UCSD-AML1 (cell line): ENCODE data around the gene FGGY.
"Not testable (repeated sequence)": the region's sequence is repeated elsewhere in the genome, so short reads cannot be mapped to it uniquely, and the experiment has no call there.

Experiments used
- DNase-seq: peaks from one replicate; lab custom pipeline; 2025; ENCODE audit not compliant: unreplicated experiment; lab: John Stamatoyannopoulos, UW

Gene FGGY

DNA sequence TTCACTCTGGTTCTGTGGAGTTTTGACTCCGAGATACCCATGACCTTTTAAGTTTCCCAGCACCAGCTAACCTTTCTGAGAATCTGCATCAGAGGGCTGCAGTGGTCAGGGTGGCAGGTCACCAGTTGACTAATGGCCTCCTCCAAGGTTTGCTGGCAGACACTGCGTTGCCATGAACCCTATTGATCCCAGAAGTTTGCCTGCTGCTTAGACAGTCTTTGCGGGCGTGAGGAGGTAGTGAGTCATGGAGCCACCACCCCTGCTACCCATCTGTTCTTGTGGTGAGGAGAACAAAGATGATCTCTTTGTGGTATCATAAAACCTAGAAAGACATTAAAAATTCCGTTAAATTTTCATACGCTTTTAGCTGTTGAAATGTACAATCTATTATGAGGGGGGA, 180.4 kb downstream of the FGGY start:
- DNase-seq: no peak

DNA sequence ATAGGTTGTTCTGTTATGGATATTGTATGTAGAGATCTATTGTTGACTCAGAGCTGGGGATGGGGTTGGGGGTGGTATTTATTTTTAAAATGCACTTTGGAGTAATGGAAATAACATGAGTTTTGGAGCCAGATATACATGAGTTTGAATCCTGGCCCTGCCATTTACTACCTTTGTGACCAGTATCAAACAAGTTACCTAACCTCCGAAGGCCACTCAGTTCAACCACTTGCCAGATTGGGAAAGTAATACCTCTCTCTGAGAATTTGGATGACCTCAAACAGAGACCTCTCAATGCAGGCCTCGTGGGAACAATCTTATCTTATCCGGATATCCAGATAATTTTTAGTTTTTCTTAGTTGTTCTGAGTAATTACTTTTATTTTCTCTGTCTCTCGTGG, 181.0 kb downstream of the FGGY start:
- DNase-seq: no peak

DNA sequence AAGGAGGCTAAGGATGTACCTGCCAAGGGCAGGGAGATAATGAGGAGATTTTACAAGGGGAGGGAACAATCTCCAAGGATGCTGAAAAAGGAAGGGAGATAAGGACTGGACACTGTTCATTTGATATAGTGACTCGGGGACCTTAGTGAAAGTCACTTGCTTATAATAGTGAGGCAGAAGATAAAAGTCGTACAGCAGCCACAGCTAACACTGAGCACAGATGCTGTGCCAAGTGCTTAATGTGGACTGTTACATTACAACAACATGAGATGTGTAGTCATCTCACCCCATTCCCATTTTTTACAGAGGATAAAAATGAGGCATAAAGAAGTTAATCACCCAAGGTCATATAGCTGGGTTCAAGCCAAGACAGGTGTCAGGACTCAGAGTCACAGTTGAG, 181.9 kb downstream of the FGGY start:
- DNase-seq: no peak

DNA sequence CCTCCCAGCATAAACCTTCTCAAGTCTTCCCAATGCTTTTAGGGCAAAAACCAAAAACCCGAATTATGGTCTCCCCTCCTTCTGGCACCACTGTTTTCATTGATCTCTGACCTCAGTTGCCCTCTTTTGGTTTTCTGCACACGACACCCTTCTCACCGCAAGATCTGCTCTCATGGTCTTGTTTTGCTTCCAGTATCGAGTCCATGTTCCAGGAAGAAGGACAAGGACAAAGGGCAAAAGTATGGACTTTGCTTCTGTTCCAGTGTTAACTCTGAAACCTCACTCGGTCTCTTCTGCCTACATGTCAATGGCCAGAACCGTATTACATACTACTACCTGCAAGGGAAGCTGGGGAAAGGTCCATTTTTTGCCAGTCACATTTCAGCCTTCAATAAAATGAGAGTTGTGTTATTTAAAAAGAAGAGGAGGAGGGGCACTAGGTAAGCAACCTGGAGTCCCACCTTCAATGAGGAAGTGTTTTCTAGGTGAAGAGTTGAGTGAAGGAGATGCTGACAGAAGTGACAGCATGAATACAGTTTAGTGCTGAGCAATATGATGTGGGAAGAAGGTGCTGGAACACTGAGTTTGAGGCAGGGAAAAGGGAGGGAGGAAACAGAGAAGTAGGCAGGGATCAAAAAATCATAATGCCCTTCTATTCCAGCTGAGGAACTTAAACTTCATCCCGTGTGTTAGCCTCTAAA, 183.4 kb downstream of the FGGY start:
- DNase-seq: no peak

DNA sequence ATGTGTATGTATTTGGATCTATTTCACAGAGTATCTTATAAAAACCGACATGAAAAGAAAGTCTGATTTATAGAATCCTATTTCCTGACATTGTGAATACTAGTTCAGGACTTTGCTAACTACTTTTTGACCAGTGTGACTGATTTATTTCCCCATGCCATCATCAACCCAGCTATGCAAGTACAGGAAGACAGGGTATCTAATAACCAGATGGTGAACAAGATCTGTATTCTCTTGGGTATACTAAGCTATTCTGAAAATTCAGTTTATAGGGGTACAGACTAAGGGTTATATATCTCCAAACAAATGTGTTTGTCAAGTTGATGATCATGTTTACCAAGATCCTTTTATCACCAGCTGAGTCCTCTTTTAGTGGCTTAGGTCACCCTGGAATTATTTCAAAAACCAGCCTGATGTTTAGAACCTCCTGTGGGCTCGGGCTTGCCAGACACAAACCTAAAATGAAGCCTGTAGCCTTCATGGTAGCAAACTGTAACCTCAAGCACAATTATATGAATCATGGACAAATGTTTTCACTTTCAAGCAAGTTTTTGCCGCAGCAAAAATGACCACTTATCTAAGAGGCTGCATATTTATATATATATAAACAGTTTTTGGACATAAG, 185.1 kb downstream of the FGGY start:
- no peak for DNase-seq

DNA sequence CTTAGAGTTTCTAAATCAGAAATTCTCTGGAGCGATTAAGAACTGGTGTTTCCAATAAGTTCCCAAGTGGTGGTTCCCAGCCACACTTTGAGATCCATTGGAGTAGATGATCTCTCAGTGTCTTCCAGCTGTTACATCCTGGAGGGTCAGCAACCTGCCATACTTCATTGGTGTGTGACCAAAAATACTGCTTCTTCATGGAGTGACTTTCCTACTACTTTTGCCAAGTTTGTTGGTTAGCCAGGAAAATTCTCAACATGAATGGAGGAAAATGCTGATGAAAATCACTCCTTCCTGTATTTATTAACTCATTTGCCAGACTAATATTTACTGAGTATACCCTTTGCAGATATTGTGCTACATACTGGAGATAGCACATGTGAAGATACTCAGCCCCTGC, 186.1 kb downstream of the FGGY start:
- no peak for DNase-seq

DNA sequence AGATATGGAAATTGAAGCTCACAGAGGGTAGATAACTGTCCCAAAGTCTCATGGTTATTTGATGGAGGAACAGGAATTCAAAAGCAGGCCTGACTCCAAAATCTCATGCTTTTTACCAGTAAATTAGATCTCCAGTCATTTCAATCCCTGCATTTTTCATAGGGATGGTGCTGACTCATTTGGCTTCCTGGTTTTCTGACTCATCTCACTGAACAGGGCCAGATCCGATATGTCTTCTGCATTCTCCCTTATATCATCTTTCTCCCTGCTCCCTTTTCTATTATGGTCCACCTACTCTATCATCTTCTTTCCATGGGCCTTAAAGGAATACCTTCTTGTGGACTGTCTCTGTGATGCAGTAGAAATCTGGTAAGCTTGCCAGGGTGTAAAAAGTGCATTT, 187.2 kb downstream of the FGGY start:
- no peak for DNase-seq

DNA sequence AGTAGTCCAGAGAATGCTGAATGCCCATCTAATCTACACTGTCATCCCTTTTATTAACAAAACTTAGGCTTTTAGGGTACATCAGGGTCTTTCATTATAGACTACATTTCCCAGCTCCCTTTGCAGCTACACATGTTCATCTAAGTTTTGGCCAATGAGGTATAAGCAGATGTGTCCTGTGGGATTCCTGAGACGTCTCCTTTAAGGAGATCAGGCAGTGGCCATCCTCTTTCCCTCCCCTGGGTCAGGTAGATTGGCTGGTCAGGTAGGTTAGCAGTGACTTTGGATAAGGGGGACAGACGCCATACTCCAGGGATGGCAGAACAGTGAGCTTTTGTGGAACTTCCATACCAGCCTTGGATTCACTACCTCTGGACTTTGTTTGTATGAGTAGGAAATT, 188.3 kb downstream of the FGGY start:
- DNase-seq: no peak

GRCh38 chr1:59485949-59486348, 189.1 kb downstream of the FGGY start:
- DNase-seq: no peak

- no peak for DNase-seq
Measured at GRCh38 chr1:59486615-59487014, 189.7 kb downstream of the FGGY start.

DNA sequence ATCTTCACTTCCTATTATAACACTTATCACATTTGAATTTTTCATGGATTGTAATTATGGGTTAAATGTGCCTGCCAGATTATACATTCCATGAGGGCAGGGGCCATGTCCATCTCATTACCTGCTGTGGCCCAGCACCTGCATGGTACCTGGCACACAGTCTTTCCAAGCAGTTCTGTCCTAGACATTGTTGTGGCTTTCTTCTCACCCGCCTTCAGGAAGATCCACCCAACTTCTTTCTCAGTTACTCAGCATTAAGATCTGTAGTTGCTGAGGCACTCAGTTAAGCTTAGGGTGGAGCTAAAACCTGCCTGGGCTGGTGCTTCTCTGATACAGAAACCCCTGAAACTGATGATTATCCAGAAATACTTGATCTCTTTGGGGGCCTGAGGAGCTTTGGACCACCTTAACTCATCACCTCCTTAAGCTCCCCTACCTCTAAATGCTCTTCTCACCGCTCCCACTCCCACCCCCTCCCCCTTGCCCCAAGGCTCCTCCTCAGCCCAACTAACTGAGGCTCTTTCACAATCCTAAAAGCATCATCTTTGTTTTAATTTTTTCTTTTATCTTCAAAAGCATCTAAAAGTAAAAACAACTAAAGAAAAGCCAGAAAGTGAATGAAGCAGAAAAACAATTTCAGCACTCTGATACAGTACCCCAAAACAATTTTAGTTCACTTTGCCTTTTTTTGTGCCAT, 190.6 kb downstream of the FGGY start:
- no peak for DNase-seq

DNA sequence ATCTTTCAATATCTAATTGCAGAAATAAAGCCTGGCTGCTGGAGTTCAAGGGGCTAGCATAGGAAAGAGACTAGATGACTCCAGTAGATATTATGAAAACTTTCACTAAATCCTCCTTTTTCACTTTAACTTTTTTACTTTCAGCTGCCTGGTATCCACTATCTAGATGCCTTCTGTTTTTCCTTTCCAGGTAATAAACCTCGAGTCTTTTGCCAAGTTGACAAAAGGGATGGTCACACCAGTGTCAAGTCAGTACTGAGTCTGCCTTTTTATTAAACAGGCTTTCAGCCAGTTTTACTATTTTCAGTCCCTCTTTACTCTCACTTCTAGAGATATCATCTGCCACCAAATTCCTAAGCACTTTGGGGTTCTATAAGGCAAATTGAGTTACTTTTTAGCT, 195.6 kb downstream of the FGGY start:
- no peak for DNase-seq

- DNase-seq: no peak
Measured at GRCh38 chr1:59494145-59494833, 197.4 kb downstream of the FGGY start.

DNA sequence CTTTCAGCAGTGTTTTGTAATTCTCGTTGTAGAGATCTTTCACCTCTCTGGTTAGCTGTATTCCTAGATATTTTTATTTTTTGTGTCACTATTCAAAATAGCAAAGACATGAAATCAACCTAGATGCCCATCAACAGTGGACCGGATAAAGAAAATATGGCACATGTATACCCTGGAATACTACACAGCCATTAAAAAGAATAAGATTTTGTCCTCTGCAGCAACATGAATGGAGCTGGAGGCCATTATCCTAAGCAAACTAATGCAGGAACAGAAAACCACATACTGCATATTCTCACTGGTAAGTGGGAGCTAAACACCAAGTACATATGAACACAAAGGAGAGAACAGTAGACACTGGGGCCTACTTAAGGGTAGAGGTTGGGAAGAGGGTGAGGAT, 199.3 kb downstream of the FGGY start:
- DNase-seq: not testable (repeated sequence)

GRCh38 chr1:59497616-59498015, 200.7 kb downstream of the FGGY start:
- no peak for DNase-seq

GRCh38 chr1:59498640-59499039, 201.7 kb downstream of the FGGY start:
- DNase-seq: no peak

DNA sequence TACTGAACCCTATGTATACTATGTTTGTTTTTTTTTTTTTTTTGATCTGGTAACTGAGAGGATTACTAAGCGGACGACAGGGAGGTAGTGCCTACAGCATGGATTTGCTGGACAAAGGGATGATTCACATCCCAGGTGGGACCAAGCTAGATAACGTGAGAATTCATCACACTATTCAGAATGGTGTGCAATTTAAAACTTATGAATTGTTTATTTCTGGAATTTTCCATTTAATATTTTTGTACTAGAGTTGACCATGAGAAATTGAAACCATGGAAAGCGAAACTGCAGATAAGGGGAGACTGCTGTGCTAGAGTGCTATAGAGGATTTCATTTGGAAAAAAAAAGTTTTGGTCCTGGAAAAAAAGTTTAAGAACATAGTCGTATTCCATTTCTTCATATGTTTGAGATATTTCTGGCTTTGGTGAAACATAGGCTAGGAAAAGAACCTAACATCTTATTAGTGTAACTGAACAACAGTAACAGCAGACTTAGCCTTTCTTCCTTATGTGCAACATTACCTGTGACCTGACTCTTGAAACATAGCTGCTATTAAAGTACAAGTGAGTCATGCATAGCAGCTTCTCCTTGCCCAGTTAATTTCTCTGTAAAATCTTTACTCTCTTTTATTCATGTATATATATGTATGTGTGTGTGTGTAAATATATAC, 202.5 kb downstream of the FGGY start:
- DNase-seq: no peak

DNA sequence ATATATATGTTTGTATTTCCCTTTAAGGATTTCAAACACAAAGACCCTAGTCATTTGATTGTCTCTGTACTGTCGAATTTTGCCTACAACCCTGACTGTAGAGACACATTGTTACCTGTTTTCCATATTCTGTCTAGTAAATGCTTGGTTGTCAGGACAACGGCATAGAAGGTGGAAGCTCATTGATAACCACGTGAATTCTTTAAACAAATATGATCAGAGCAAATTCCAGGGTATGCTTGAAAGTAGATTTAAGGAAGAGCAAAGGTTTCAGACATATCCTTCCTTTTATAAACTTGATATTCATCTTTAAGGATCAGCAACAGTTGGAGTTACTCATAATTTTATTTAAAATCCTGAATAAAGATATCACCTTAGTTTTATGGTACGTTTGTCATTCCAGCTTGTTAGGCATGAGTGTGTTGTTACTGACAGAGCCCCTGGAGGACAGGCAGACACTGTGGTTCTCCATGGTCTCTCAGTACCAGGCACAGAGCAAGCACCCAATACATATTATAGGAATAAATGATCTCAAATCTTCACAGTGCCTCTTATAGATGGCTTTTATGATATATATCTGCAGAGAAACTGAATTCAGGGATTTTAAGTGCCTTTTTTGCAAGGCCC, 203.2 kb downstream of the FGGY start:
- no peak for DNase-seq

DNA sequence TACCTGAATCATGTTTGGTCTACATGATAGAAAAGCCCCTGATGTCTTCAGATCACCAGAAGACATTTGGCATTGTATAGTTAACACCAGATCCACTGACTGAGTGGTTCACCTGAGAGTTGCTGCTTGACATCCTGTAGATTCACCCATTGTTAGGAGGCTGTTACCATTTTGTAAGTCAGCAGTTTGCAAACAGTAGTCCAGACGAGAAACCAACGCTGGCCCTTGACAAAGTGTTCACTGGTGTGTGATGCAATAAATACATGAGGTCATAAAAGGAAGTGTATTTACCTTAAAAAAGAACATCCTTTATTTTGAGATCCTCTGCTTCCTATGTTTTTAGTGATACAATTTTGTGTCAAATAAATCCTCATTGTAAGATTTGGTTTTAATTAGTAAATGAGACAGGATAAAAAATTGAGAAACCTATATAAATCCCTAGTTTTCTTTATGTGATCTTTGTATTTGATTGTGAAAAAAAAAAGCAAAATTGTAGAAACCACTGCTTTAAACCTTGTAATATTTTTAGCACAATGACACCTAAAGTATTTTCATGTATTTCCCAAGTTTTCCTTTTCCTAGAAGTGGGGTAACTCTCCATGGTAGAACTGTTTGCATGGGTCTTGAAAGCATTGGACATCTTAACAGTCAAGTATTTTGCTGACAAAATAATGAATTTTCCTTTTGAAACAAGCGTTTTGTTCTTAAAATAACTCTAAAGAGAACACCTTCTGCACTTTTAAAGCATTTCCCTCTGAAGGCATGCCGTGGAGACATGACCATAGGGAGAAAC, 204.3 kb downstream of the FGGY start:
- DNase-seq: no peak
